Spinal cord (tissue), 10 donors: ENCODE measurements around the gene RNLS. TPM values are rescaled to one million over a fixed set of nuclear protein-coding genes. Genes with fewer than 3 reads are reported as not detected.
A peak's percentile ranks its signal among the peaks of the same experiment; 100 is the strongest.

Experiments used
- DNase-seq, 6 donors: peaks; one replicate each; pipeline versions ENCODE4 v3.0.0 to v3.0.0-alpha.2; 2013 to 2015; ENCODE audit warnings: low spot score in 6 of 6, low read depth in 4 of 6
- H3K27ac ChIP-seq: one replicate; pipeline ENCODE4 v1.5.1; 2013; ENCODE audit warnings: low read depth, low read length, control low read depth
- H3K27me3 ChIP-seq: one replicate; pipeline ENCODE4 v1.6.1; 2013; ENCODE audit warnings: low read length; ENCODE audit not compliant: control insufficient read depth, insufficient read depth
- H3K36me3 ChIP-seq: one replicate; pipeline ENCODE4 v1.6.1; 2013; ENCODE audit warnings: low read length; ENCODE audit not compliant: control insufficient read depth, insufficient read depth
- H3K4me1 ChIP-seq: one replicate; pipeline ENCODE4 v1.6.1; 2013; ENCODE audit warnings: low read length; ENCODE audit not compliant: control insufficient read depth, insufficient read depth
- H3K4me3 ChIP-seq: one replicate; pipeline ENCODE4 v1.5.1; 2013; ENCODE audit warnings: low read depth, low read length, control low read depth
- H3K9me3 ChIP-seq: one replicate; pipeline ENCODE4 v1.6.1; 2013; ENCODE audit warnings: low read length; ENCODE audit not compliant: control insufficient read depth, insufficient read depth
- WGBS: methylation state at CpG from one replicate; pipeline ENCODE4 v1.1.5; 2013; ENCODE audit warnings: missing lambda C conversion rate; ENCODE audit not compliant: insufficient coverage; 5-methylcytosine and 5-hydroxymethylcytosine counted together
- polyA plus RNA-seq, 2 donors: library from polyadenylated mRNA; unstranded; fragments of 120-200 nt; gene quantifications; one replicate each; pipeline ENCODE4 v1.2.1, GENCODE V29; 2013; ENCODE audit not compliant: insufficient read length in 2 of 2
- total RNA-seq, 2 donors: library from RNA; depleted of rRNA in 1 of 2; stranded (reverse); fragments of 120-200 nt in 1 of 2; fragments of >200 nt in 1 of 2; gene quantifications; one replicate each; pipeline versions ENCODE4 v1.2.3 to v1.2.4, GENCODE V29; 2013 to 2014
- donor health status: healthy.

The RNLS gene
- total and polyA plus RNA-seq, 4 donors, result 6.1 to 16.1 (median 7.7) TPM

GRCh38 chr10:88389456-88389855 lies 193.7 kb downstream of the RNLS start:
- H3K36me3 ChIP-seq, result no peaks in the 10 kb centered on the region
- no CpG with 5 or more reads among the region's 3 CpGs for WGBS
- no peaks in the 10 kb centered on the region for H3K9me3 ChIP-seq
- peak in 5 of 6 donors; percentile 52 to 93 (median 62) for DNase-seq
- H3K27me3 ChIP-seq, result no peaks in the 10 kb centered on the region
- H3K4me1 ChIP-seq, result peaks cover 5% of the 10 kb centered on the region
- no peak overlapping the region for H3K4me3 ChIP-seq
- H3K27ac ChIP-seq, result no peak overlapping the region

GRCh38 chr10:88388324-88388723 lies 194.8 kb downstream of the RNLS start:
- Histone ChIP-seq H3K4me3 (no peak overlapping the region), H3K4me1 (peaks cover 5% of the 10 kb centered on the region), H3K36me3 (no peaks in the 10 kb centered on the region), H3K9me3 (no peaks in the 10 kb centered on the region), H3K27ac (peak overlapping the region; percentile 19), H3K27me3 (no peaks in the 10 kb centered on the region)
- no peak for DNase-seq

- 17% methylated on average over 1 of the region's 6 CpGs for WGBS
- H3K27me3 ChIP-seq, result no peaks in the 10 kb centered on the region
- no peaks in the 10 kb centered on the region for H3K9me3 ChIP-seq
- H3K27ac ChIP-seq, result peak overlapping the region; percentile 83
- peak; percentile 63 to 96 (median 77) for DNase-seq
- H3K4me1 ChIP-seq, result peaks cover 5% of the 10 kb centered on the region
- H3K4me3 ChIP-seq, result peak overlapping the region; percentile 0
- H3K36me3 ChIP-seq, result no peaks in the 10 kb centered on the region
Measured at GRCh38 chr10:88386821-88387773, 196.0 kb downstream of the RNLS start.

GRCh38 chr10:88386204-88386788 lies 196.8 kb downstream of the RNLS start:
- DNase-seq, result peak in 2 of 6 donors; percentile 11 to 24
- H3K4me3 ChIP-seq, result peak overlapping the region; percentile 0
- WGBS, result no CpG with 5 or more reads among the region's 3 CpGs
- peak overlapping the region; percentile 83 for H3K27ac ChIP-seq
- H3K36me3 ChIP-seq, result no peaks in the 10 kb centered on the region
- H3K4me1 ChIP-seq, result peaks cover 5% of the 10 kb centered on the region
- H3K27me3 ChIP-seq, result no peaks in the 10 kb centered on the region
- no peaks in the 10 kb centered on the region for H3K9me3 ChIP-seq

GRCh38 chr10:88385601-88386203 lies 197.4 kb downstream of the RNLS start:
- Histone ChIP-seq H3K4me1 (peaks cover 5% of the 10 kb centered on the region), H3K36me3 (no peaks in the 10 kb centered on the region), H3K9me3 (no peaks in the 10 kb centered on the region), H3K4me3 (no peak overlapping the region), H3K27me3 (no peaks in the 10 kb centered on the region), H3K27ac (peak overlapping the region; percentile 83)
- WGBS, result 50% methylated on average over 3 of the region's 11 CpGs
- no peak for DNase-seq

- DNase-seq, result no peak
- no peak overlapping the region for H3K27ac ChIP-seq
- no peaks in the 10 kb centered on the region for H3K9me3 ChIP-seq
- no peak overlapping the region for H3K4me3 ChIP-seq
- WGBS, result no CpG with 5 or more reads among the region's 1 CpG
- peaks cover 5% of the 10 kb centered on the region for H3K4me1 ChIP-seq
- H3K27me3 ChIP-seq, result no peaks in the 10 kb centered on the region
- no peaks in the 10 kb centered on the region for H3K36me3 ChIP-seq
Measured at GRCh38 chr10:88383276-88383675, 199.8 kb downstream of the RNLS start.

GRCh38 chr10:88382699-88383098 lies 200.4 kb downstream of the RNLS start:
- Histone ChIP-seq H3K9me3 (no peaks in the 10 kb centered on the region), H3K36me3 (no peaks in the 10 kb centered on the region), H3K4me1 (peaks cover 5% of the 10 kb centered on the region), H3K4me3 (no peak overlapping the region), H3K27ac (no peak overlapping the region), H3K27me3 (no peaks in the 10 kb centered on the region)
- DNase-seq, result no peak
- WGBS, result no CpG with 5 or more reads among the region's 2 CpGs

- Histone ChIP-seq H3K27me3 (no peaks in the 10 kb centered on the region), H3K4me3 (no peak overlapping the region), H3K27ac (no peak overlapping the region), H3K4me1 (no peaks in the 10 kb centered on the region), H3K36me3 (no peaks in the 10 kb centered on the region), H3K9me3 (no peaks in the 10 kb centered on the region)
- no CpG with 5 or more reads among the region's 2 CpGs for WGBS
- no peak for DNase-seq
Measured at GRCh38 chr10:88379575-88379974, 203.5 kb downstream of the RNLS start.

- Histone ChIP-seq H3K27ac (no peak overlapping the region), H3K36me3 (no peaks in the 10 kb centered on the region), H3K4me3 (no peak overlapping the region), H3K9me3 (no peaks in the 10 kb centered on the region), H3K4me1 (no peaks in the 10 kb centered on the region), H3K27me3 (no peaks in the 10 kb centered on the region)
- WGBS, result no CpG with 5 or more reads among the region's 1 CpG
- no peak for DNase-seq
Measured at GRCh38 chr10:88377510-88377909, 205.6 kb downstream of the RNLS start.
